Activated CD8-positive, alpha-beta memory T cell treated with anti-CD3 and anti-CD28 coated beads, Interleukin-2, amount 50 U/mL, for 1 hour (primary cell): ENCODE measurements around the gene APPL2.

Experiments
- DNase-seq: peaks from one replicate; pipeline ENCODE4 v3.0.0-alpha.2; 2020; ENCODE audit errors: extremely low read depth

The APPL2 gene, protein sequence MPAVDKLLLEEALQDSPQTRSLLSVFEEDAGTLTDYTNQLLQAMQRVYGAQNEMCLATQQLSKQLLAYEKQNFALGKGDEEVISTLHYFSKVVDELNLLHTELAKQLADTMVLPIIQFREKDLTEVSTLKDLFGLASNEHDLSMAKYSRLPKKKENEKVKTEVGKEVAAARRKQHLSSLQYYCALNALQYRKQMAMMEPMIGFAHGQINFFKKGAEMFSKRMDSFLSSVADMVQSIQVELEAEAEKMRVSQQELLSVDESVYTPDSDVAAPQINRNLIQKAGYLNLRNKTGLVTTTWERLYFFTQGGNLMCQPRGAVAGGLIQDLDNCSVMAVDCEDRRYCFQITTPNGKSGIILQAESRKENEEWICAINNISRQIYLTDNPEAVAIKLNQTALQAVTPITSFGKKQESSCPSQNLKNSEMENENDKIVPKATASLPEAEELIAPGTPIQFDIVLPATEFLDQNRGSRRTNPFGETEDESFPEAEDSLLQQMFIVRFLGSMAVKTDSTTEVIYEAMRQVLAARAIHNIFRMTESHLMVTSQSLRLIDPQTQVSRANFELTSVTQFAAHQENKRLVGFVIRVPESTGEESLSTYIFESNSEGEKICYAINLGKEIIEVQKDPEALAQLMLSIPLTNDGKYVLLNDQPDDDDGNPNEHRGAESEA

DNA sequence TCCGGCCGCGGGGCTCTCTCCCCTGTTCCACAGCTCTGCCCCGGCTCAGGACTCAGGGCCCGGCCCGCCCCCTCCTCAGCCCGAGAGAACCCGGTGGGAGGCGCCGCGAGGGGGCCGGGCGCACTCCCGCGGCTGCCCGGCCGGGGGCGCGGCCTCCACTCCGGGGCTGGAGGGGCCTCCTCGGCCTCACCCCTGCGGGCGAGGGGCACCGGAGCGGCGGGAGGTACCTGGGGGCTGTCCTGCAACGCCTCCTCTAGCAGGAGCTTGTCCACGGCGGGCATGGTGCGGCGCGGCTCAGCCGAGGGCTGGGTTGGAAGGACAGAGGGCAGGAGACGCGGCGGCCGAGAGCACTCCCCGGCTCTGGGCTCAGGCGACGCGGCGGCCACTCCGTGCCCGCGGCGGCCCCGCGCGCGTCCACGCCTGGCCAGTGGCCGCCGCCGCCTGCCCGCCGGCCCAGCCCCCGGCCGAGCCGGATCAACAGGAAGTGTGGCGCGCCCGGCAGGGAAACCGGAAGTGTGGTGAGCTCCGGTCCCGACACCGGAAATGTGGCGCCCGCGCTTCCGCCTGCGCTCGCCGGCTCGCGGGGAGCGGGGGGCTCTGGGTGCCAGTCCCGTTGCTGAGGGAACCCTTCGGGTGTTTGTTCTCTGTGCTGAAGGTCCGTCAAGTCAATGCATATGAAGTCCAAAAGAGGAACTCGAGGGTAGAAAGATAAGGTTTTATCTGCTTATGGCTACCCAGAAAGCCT, at the start of gene APPL2:
Gene APPL2, minus strand, starts transcription at position 443 of the 745 bp plus-strand sequence. Its CDS starts 162 bp downstream, at position 281.
- DNase-seq: peak; percentile 53

DNA sequence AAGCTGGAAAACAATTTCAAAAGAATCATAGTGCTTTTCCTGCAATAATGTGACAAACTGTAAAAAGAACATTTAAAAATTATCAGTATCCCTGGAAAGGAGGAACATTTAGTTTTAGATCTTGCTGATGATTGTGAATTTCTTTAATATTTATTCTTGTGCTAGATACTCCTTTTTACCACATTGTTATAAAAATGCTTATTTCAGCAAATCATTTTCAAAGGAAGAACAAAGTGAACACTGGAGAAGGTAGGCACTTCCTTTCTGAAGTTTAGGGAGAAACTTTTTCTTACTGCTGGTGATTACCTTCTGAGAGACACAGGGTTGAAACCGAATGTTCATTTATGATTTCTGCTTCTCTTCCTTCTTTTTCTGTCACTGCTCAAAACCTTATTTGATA, 49.4 kb upstream of the APPL2 start:
- no peak for DNase-seq

DNA sequence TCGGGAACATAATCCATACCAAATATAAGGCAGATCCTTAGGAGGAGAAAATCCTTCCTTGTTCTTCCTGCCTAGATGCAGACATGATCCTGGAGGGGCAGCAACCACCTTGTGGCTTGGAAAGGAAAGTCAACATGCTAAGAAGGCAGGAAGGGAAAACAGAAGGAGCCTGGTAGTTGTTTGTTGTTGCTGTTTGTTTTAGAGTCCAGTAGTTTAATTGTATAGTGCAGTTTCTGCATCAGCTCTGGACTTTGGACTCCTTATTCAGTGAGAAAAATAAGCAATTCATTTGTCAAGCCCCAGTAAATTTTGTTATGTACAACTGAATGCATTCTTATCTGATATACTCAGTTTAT, 45.7 kb upstream of the APPL2 start:
- DNase-seq: no peak

DNA sequence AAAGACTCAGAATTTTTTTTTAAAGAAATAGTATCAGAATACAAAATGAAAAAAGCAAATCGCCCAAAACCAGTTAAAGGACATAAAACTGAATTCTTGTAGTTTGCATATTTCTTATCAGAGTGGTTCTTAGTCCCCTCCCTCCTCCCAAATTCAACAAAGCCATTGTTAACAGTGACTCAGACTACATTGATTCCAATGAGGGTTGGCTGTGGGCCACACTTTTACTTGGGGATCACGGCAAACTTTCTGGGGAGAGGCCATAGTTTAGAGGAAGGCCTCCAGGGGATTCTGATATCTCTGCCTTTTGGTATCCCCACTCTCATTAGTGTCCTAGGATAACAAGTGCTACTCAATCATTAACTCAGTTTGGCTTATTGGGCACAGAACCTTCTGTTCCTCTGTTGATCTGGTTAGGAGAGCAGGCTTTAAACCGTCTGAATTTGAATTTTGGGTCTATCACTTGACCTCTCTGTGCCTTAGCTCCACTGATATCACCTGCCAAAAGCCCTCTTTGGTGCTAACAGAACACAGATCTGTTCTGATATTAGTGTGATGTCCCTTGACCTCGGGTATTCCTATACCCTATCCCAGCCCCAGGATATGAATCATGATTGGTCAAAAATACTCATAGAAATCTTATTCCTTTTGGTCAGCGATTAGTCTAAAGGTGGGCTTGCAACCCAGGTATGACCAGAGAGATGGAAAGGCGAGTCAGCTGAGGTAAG, 45.2 kb upstream of the APPL2 start:
- no peak for DNase-seq

DNA sequence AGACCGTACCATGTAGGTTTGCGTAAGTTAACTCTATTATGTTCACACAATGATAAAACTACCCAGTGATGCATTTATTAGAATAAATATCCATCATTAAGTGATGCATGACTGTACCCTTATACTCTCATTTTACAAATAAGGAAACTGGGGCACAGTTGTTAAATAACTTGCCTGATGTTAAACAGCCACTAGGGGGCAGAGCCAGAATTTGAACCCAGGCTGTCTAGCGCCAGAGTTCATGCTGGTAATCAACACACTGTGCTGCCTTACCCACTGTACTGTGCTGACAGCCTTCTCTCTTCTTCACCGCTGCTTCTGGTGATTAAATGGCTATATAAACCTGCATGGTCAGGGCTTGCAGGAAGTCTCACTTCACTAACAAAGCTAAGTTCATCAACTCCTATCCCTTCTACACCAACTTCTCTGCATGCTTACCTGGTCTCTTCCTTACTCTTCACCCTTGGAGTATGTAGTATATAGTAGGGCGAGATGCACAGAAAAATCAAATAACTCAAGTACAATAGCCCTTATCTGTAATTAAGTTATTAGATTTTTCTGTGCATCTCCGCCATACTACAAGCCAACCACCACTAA, 43.6 kb upstream of the APPL2 start:
- DNase-seq: no peak

DNA sequence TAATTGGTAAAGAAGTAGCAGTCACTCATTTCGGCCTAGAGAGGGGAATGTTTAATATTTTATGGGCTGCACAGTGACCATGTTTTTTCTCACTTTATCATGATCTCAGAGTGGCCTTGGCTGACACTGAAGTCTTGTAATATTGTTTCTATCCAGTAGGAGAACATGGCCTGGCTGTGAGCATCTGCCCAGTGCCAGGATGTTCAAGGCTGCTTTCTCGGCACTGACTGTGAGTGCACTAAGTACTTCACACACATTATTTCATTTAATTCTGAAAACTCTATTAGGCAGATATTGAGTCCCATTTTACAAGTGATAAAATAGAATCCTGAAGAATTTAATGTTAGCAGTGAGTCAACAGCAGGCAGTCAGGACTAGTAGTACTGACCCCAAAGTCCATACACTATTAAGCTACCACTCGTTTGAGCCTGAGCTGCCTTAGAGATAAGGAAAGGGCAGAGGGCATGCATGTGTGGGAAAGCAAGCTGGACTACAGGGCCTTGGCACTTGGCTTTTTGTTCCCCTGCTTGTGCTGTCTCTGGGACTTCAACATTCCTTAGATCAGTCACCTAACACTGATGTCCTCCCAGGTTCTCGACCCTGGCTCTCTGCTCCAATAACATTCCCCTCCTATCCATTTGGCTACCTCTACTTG, 42.2 kb upstream of the APPL2 start:
- no peak for DNase-seq

DNA sequence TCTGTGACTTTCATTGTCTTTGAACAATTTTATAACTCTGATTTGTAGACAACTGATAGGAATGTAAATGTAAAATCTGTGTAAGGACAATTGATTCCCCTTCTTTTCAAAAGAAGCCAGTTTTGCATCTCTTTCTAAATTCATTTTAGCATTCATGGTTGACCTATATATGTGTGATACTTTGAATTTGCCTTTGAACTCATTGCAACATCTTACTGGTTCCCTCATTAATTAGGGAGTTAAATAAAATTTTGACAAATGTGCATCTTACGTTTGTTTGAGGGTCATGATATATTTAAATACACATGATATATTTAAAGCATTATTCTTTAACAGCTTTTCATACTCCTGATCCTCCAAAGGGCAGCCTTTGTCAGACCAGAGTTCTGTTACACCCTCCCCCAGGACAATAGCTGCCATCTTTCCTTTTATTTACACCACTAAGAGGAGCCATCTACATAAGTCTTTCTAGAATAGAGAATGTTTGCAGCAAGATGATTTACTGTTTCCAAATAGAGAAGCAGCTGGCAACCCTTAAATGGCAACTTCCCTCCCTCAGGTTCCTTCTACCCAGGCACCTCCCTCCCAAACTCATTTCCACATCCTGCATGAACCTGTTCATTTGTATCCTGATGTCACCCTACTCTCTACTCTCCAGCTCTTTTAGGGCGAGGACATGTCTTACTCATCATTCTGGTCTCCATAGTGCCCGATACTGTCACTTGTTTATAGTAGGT, 40.2 kb upstream of the APPL2 start:
- no peak for DNase-seq

DNA sequence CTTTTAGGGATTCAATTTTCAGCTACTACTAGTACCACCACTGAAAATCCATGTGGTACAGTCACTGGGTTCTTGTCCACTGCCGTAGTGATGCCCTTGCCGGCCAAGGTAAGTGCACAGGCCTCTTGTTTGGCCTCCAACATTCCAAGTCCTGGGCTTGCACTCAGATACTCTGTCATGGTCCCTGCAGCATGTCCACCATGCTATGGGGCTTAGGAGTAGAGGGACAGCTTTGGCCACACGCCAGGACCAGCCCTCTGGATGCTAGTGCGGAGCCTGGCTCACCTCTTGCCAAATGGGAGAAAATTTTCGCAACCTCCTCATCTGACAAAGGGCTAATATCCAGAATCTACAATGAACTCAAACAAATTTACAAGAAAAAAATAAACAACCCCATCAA, 38.6 kb upstream of the APPL2 start:
- DNase-seq: no peak

DNA sequence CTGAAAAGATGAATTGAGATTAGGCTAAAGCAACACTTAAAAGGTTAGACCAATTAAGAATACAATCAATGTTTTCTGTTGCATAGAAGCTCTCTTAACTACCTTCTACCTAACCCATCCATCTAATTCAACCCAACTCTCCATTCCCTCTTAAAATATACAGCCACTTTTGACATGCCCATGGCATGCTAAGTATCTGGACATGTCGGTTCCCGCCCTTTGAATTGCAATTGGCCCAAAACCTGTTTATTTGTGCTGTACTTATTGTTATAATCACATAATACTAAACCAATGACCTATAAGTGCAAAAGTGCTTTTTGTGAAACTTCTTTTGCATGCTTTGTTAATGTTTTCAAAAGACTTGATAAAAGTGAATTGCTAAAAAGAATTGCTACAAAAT, 37.6 kb upstream of the APPL2 start:
- no peak for DNase-seq

DNA sequence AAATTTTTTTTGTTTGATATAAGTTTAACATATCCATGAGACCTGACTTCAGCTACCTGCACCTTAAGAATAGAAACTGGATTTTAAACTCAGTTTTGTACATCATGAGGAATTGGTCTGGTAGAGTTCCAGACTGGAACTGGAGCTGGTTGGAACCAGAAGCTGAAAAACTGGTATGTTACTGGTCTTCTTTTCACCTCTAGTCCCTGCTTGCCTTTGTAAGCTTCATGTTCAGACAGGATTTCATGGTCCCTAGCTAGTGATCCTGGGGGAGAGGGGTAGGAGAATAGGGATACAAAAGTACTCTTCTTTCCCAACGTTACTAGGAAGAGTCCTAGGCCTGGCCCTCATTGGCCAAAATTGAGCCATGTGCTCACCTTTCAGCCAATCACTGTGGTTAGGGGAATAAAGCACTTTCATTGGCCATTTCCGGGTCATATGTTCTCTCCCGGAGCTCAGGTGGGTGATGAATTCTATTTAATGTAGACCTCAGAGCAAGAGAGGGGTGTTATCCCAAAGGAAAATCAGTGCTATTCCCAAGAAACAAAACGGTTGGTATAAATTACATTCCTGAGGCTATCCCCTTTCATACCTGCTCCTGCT, 36.9 kb upstream of the APPL2 start:
- DNase-seq: no peak

DNA sequence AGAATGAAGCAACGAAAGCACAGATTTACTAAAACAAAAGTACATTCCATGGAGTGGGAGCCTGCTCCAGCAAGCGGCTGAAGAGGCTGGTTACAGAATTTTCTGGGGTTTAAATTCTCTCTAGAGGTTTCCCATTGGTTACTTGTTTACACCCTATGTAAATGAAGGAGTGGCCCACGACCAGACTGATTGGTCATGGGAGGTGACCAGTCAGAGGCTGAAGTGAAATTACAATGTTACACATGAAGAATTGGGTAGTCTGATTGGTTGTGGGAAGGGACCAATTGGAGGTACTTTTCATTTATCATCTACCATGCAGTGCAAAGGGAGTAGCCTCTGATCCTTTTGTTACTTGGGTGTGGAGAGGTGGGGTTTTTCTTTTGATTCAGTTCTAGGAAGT, 36.2 kb upstream of the APPL2 start:
- no peak for DNase-seq

DNA sequence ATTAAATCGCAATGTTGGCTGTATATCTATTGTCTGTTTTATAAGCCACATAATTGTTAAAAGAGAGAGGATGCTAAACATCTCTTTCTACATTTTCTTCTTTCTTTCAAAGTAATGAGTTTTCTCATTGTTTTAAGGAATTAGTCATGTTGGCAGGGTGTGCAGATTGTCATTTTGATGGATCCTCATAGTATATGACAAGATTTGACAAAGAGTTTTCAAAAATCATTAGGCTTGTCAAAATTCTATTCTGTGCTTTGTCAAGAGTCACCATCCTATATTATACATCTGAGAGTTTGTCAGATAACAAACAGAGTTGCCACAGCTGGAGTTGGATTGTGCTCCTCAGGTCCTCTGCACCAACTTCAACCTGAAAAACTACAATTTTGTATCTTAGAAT, 35.4 kb upstream of the APPL2 start:
- DNase-seq: no peak

DNA sequence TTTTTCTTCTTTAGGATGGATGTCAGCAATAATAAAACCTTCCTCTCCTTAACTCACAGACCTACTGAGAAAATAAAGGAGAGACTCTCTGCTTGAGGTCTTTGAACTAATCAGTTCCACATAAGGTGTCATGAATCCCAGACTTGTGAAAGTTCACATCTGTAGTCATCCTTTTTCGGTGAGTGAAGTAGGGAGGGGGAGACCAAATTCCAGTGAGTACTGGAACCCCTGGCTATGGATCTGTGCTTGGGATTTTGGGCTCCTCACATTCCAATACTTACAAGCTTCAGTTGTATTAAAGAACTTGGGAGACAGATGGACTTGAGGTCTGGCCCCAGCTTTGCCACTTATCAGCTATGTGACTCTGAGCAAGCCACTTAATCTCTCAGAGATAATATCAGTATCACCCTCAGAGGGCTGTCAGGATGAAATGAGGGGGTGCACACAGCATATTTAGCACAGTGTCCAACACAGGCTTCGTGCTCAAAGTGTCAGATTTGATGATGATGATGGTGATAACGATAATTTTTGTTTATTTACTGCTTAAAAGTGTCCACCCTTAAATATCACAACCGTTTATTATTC, 34.8 kb upstream of the APPL2 start:
- DNase-seq: no peak

DNA sequence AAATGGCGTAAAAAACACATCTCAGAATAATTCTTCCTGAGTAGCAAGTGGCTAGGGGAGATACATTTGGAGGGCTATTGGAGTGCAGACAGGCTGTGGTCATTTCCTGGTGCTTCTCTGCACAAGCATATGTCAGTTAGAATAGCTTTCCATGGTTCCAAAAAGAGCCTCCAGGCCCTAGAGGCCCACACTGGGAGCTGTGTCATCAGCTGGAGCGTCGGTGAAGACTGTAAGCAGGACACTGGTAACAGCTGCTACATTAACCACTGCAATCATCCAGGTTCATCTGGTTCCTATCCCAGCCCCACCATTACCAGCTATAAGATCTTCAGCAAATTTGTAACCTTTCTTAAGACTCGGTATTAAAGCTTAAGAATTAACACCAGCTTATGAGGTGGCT, 31.7 kb upstream of the APPL2 start:
- DNase-seq: no peak

DNA sequence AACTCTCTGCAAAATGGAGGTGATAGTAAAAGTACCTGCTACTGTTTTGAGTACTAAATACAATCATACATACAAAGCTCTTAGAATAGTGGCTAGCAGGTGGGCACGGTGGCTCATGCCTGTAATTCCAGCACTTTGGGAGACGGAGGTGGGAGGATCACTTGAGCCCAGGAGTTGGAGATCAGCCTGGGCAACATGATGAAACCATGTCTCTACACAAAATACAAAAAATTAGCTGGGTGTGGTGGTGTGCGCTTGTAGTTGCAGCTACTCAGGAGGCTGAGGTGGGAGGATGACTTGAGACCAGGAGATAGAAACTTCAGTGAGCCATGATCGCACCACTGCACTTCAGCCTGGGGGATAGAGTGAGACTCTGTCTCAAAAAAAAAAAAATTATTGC, 28.8 kb upstream of the APPL2 start:
- DNase-seq: no peak

DNA sequence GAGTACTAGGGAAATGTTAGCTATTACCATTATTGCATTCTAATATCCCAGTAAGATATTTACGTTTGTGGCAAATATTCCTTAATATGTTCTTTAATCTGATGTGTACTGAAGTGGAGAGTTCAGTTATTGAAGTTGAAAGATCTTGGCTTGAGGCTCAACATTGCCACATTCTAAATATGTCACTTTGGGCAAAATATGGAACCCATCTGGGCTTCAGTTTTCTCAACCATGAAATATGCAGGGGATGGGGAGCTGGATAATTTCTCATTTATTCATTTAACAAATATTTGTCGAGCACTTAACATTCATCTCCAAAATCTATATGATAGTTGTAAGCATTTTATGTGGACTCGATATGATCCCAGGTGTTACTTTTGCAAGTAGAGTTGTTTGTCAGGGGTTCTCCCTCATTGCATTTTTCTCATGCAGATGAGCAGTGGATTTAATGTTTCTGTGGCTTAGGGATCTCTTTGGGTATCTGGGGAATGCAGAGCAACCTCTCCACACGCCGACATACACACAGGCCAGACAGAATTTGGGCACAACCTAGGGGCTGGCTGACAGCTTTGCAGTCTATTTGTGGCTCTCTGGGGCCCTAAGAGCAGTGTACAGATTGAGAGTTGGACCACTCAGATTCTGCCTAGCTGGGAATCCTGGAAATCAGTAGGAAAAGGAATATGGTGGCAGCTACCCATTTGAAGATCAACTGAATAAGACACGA, 26.6 kb upstream of the APPL2 start:
- DNase-seq: no peak

DNA sequence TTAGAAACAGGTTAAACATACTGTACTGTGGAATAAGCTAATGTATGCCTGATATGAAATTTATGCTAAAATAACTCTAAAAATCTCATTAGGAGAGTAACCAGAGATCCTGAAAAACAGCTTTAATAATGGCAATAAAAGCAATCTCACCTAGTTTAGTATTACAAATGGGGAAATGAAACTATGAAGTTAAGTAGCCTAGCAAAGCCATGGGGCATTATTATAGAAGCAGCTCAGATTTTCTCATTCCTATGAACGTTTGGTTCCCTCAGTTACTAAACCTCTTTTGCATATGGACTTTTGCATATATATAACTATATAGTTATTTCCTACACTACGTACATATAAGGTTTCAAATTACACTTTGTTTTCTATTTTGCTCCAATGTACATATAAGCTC, 25.0 kb upstream of the APPL2 start:
- DNase-seq: no peak

DNA sequence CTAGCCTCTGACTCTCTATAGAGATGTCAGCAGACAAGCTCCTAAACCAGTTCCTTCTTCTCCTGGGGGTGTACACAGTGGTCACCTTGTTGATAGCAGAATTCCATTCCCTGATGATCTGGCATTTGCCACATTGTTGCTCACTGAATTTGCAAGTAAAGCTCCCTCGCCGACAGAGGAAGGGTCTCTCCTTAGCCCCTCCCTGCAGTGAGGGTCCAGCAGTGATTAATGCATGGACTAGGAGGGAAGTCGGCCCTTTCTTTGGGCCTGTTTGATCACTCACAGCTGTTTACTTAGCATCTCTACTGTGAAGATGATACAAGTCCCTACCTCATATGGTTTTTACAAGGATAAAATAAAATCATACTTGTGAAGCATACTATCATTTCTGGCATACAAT, 23.3 kb upstream of the APPL2 start:
- no peak for DNase-seq

DNA sequence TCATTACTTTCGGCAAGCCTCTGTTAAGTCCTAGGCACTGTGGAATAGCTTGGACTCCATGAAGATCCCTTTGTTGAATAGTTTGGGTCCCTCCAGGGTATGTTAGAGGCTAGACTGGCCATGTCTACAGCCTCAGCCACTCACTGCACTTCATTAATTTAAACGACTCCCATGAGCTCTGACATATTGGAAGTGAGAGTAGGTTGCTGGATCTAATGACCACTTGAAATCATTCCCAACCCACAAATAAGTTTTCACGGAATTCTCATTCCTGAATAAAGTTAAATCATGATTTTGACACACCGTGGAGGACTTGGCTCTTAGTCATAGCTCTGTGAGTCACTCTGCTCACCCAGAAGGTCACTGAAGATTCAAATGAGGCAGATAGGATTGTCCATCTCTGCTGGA, 21.4 kb upstream of the APPL2 start:
- no peak for DNase-seq
